GM23338 (cell line): ENCODE measurements around the gene ATP13A1.

ENCODE experiments used
- CREB1 ChIP-seq: fragments of 250-450 bp; sonication (Bioruptor Pico); IDR thresholded peaks from 2 replicates; pipeline ENCODE4 v1.5.0; 2020; ENCODE audit warnings: low read depth, mild to moderate bottlenecking, moderate library complexity
- EZH2 ChIP-seq: fragments of 200-600 bp; sonication (generic); IDR thresholded peaks from one replicate; pipeline ENCODE4 v1.8.0; 2017; ENCODE audit warnings: antibody characterized with exemption, mild to moderate bottlenecking, low read depth; ENCODE audit not compliant: unreplicated experiment
- EZH2phosphoT487 ChIP-seq: fragments of 200-600 bp; sonication (generic); IDR thresholded peaks from one replicate; pipeline ENCODE4 v1.8.1; 2018; ENCODE audit warnings: antibody characterized with exemption; ENCODE audit not compliant: unreplicated experiment
- NANOG ChIP-seq: IDR thresholded peaks from 2 replicates; pipeline ENCODE4 v1.6.1; 2016; ENCODE audit warnings: antibody characterized with exemption, borderline replicate concordance
- POLR2AphosphoS5 ChIP-seq: IDR thresholded peaks from 2 replicates; pipeline ENCODE4 v1.6.1; 2016; ENCODE audit warnings: antibody characterized with exemption, low read depth
- TF ChIP-seq, protein P1 (sequence below): IDR thresholded peaks from one replicate; pipeline ENCODE4 v1.6.1; 2018; ENCODE audit warnings: antibody characterized with exemption; ENCODE audit not compliant: unreplicated experiment
- TF ChIP-seq, protein P2 (sequence below), 2 experiments: fragments of 200-600 bp in 1 of 2; sonication (generic) in 1 of 2; conservative IDR thresholded peaks; 2 replicates each; pipeline versions ENCODE4 v1.5.1 to v1.6.1; 2016 to 2017; ENCODE audit warnings: antibody characterized with exemption in 2 of 2, low read depth in 2 of 2, mild to moderate bottlenecking in 2 of 2, moderate library complexity in 1 of 2
- TF ChIP-seq, protein P3 (sequence below): IDR thresholded peaks from 2 replicates; pipeline ENCODE4 v1.6.1; 2016; ENCODE audit warnings: antibody characterized with exemption

DNA sequence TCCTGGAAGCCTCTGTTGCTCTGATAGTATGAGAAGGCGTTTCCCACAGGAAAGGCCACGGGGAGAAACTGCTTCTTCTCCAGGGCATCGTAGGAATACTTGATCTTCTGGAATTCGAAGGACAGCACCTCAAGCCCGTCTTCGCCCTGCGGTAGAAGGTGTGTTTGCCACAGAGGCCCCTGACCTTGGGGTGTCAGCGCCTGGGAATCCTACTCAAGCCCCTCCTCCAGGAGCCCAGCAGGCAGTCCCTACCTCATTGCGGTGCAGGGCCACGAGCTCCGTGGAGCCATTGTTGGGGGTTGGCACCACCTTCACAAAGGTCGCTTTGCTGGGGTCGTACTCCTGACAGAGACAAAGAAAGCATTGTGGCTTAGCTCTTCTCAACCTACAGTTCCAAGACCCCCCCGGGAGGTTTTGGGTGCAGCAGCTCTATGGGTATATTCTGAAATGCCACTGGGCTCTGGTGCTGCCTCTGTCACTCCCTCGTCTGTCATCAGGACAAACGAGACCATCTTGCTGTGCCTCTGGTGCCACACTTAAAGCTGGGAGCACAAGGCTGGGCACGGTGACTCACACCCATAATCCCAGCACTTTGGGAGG lies 3.7 kb downstream of the ATP13A1 start:
- TF ChIP-seq POLR2AphosphoS5, result no peak
- no peak for TF ChIP-seq EZH2
- TF ChIP-seq, protein P1, sequence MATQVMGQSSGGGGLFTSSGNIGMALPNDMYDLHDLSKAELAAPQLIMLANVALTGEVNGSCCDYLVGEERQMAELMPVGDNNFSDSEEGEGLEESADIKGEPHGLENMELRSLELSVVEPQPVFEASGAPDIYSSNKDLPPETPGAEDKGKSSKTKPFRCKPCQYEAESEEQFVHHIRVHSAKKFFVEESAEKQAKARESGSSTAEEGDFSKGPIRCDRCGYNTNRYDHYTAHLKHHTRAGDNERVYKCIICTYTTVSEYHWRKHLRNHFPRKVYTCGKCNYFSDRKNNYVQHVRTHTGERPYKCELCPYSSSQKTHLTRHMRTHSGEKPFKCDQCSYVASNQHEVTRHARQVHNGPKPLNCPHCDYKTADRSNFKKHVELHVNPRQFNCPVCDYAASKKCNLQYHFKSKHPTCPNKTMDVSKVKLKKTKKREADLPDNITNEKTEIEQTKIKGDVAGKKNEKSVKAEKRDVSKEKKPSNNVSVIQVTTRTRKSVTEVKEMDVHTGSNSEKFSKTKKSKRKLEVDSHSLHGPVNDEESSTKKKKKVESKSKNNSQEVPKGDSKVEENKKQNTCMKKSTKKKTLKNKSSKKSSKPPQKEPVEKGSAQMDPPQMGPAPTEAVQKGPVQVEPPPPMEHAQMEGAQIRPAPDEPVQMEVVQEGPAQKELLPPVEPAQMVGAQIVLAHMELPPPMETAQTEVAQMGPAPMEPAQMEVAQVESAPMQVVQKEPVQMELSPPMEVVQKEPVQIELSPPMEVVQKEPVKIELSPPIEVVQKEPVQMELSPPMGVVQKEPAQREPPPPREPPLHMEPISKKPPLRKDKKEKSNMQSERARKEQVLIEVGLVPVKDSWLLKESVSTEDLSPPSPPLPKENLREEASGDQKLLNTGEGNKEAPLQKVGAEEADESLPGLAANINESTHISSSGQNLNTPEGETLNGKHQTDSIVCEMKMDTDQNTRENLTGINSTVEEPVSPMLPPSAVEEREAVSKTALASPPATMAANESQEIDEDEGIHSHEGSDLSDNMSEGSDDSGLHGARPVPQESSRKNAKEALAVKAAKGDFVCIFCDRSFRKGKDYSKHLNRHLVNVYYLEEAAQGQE, result no peak
- TF ChIP-seq, protein P2, sequence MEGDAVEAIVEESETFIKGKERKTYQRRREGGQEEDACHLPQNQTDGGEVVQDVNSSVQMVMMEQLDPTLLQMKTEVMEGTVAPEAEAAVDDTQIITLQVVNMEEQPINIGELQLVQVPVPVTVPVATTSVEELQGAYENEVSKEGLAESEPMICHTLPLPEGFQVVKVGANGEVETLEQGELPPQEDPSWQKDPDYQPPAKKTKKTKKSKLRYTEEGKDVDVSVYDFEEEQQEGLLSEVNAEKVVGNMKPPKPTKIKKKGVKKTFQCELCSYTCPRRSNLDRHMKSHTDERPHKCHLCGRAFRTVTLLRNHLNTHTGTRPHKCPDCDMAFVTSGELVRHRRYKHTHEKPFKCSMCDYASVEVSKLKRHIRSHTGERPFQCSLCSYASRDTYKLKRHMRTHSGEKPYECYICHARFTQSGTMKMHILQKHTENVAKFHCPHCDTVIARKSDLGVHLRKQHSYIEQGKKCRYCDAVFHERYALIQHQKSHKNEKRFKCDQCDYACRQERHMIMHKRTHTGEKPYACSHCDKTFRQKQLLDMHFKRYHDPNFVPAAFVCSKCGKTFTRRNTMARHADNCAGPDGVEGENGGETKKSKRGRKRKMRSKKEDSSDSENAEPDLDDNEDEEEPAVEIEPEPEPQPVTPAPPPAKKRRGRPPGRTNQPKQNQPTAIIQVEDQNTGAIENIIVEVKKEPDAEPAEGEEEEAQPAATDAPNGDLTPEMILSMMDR (conservative IDR thresholded peaks at IDR 0.05; ENCODE audit: low read depth in 2 of 2), result no peak
- no peak for TF ChIP-seq EZH2phosphoT487
- no peak for TF ChIP-seq CREB1 (CRISPR knock-in tag)
- no peak for TF ChIP-seq NANOG
- TF ChIP-seq, protein P3, sequence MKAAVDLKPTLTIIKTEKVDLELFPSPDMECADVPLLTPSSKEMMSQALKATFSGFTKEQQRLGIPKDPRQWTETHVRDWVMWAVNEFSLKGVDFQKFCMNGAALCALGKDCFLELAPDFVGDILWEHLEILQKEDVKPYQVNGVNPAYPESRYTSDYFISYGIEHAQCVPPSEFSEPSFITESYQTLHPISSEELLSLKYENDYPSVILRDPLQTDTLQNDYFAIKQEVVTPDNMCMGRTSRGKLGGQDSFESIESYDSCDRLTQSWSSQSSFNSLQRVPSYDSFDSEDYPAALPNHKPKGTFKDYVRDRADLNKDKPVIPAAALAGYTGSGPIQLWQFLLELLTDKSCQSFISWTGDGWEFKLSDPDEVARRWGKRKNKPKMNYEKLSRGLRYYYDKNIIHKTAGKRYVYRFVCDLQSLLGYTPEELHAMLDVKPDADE, result no peak
